IgD-negative memory B cell (primary cell): ENCODE results near the gene RBM12. TPM values are rescaled to one million over a fixed set of nuclear protein-coding genes. Genes with fewer than 3 reads are reported as not detected.
A peak's percentile ranks its signal among the peaks of the same experiment; 100 is the strongest.
"Not testable (repeated sequence)": the region's sequence is repeated elsewhere in the genome, so short reads cannot be mapped to it uniquely, and the experiment has no call there.

Experiments used
- H3K27ac Mint-ChIP-seq, 3 donors: one replicate each; pipeline ENCODE4 v1.8.0; 2020 to 2022; ENCODE audit warnings: mild to moderate bottlenecking in 3 of 3, mixed read lengths in 3 of 3, moderate library complexity in 1 of 3
- H3K27me3 Mint-ChIP-seq: one replicate; pipeline ENCODE4 v1.8.0; 2021; ENCODE audit warnings: mixed read lengths
- H3K36me3 Mint-ChIP-seq: one replicate; pipeline ENCODE4 v1.8.0; 2020; ENCODE audit warnings: mild to moderate bottlenecking, mixed read lengths
- H3K4me1 Mint-ChIP-seq, 3 donors: one replicate each; pipeline ENCODE4 v1.8.0; 2020 to 2022; ENCODE audit warnings: mixed read lengths in 3 of 3, mild to moderate bottlenecking in 1 of 3
- H3K4me3 Mint-ChIP-seq, 4 donors: one replicate each; pipeline ENCODE4 v1.8.0; 2020 to 2022; ENCODE audit warnings: mild to moderate bottlenecking in 4 of 4, mixed read lengths in 4 of 4, moderate library complexity in 3 of 4
- H3K9me3 Mint-ChIP-seq, 3 donors: one replicate each; pipeline ENCODE4 v1.8.0; 2020 to 2021; ENCODE audit warnings: mixed read lengths in 3 of 3, mild to moderate bottlenecking in 1 of 3
- polyA plus RNA-seq: library from polyadenylated mRNA; unstranded; fragments of 300-500 nt; fragmentation: Illumina TruSeq; gene quantifications from one replicate; pipeline ENCODE4 v1.2.3, GENCODE V29; 2021

The RBM12 gene, protein sequence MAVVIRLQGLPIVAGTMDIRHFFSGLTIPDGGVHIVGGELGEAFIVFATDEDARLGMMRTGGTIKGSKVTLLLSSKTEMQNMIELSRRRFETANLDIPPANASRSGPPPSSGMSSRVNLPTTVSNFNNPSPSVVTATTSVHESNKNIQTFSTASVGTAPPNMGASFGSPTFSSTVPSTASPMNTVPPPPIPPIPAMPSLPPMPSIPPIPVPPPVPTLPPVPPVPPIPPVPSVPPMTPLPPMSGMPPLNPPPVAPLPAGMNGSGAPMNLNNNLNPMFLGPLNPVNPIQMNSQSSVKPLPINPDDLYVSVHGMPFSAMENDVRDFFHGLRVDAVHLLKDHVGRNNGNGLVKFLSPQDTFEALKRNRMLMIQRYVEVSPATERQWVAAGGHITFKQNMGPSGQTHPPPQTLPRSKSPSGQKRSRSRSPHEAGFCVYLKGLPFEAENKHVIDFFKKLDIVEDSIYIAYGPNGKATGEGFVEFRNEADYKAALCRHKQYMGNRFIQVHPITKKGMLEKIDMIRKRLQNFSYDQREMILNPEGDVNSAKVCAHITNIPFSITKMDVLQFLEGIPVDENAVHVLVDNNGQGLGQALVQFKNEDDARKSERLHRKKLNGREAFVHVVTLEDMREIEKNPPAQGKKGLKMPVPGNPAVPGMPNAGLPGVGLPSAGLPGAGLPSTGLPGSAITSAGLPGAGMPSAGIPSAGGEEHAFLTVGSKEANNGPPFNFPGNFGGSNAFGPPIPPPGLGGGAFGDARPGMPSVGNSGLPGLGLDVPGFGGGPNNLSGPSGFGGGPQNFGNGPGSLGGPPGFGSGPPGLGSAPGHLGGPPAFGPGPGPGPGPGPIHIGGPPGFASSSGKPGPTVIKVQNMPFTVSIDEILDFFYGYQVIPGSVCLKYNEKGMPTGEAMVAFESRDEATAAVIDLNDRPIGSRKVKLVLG
- 36.9 TPM for polyA plus RNA-seq

DNA sequence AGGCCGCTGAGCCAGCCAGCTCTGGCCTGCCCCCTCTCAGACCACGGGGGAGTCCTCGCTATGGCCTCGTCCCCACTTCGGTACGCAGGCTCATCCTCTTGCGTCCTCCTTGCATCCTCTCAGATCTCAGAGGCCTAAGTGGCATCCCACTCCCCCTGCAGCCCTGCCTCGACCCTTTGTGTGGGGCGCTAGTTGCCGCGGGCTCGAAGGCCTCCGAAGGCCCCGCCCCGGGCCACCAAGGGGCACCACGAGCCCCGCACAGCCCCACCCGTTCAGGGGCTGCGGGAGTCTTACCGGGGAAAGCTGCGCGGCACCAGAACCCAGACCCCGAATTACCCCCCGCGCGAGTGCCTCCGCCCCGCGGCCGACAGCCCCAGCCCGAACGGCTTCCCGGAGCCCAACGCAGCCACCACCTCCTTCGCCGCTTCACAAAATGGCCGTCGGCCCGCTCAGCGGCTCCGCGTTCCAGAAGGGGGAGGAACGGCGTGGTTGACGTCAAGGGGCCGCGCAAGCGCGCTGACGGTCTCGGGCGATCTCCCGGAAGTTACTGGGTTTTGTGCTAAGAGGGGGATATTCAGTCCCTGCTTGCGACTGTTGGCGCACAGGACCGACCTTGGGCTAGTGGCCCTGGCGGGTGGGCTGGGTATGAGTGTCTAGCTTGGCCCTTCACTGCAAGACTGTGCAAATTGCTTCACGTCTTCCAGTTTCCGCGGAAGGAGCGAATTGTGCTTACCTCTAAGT, at the start of gene RBM12, which contains the start of gene CPNE1:
TSS of gene RBM12 (minus strand) at position 435 of the 741 bp plus-strand sequence. CDS start 9,578 bp downstream, outside the sequence.
TSS of gene CPNE1 (minus strand) at position 435 of the 741 bp plus-strand sequence. CDS start 31,977 bp downstream, outside the sequence.
- H3K4me3 Mint-ChIP-seq = peak within 1 kb of the TSS; percentile 89 to 98 (median 94)
- peak within 1 kb of the TSS; percentile 90 to 98 (median 98) for H3K27ac Mint-ChIP-seq
- no peaks in the 10 kb centered on the region for H3K9me3 Mint-ChIP-seq
- no peaks in the 10 kb centered on the region for H3K27me3 Mint-ChIP-seq
- H3K4me1 Mint-ChIP-seq = peaks cover 40 to 48% (median 41%) of the 10 kb centered on the region in 3 donors
- peaks cover 8% of the 10 kb centered on the region for H3K36me3 Mint-ChIP-seq

DNA sequence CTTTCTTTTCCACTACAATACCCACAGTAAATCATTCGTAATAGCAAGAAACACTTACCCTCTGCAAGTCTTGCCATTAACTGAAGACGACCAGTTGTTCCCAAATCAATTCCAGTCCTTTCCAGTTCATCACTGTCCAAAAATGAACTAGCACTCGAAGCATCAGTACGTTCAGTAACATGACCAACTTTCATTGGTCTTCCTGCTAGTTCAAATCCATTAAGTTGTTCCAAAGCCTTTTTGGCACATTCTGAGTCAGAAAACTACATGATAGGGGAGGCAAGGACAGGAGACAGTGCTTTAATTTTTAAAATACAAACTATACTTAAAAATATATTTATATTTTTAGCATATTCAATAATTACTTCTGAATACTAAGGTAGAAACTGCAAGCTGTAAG, 49.4 kb upstream of the RBM12 start:
- peak overlapping the region; percentile 53 to 78 (median 76) for H3K27ac Mint-ChIP-seq
- H3K9me3 Mint-ChIP-seq = no peaks in the 10 kb centered on the region
- no peaks in the 10 kb centered on the region for H3K36me3 Mint-ChIP-seq
- no peaks in the 10 kb centered on the region for H3K27me3 Mint-ChIP-seq
- peaks cover 18 to 46% (median 29%) of the 10 kb centered on the region in 3 donors for H3K4me1 Mint-ChIP-seq
- peak overlapping the region in 1 of 4 donors; percentile 41 for H3K4me3 Mint-ChIP-seq

DNA sequence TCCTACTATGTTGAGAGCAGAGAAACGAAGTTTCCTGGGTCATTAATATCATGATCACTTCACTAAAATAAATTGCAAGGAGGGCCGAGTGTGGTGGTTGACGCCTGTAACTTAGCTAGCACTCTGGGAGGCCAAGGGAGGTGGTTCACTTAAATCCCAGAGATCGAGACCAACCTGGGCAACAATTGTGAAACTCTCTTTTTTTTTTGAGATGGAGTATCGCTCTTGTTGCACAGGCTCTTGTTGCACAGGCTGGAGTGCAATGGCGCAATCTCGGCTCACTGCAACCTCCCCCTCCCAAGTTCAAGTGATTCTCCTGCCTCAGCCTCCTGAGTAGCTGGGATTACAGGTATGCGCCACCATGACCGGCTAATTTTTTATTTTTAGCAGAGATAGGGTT, 48.4 kb upstream of the RBM12 start:
- not testable (repeated sequence) for H3K9me3 Mint-ChIP-seq, H3K36me3 Mint-ChIP-seq, H3K27me3 Mint-ChIP-seq
- H3K27ac Mint-ChIP-seq = peak overlapping the region; percentile 26 to 78 (median 76)
- H3K4me1 Mint-ChIP-seq = peaks cover 20 to 50% (median 30%) of the 10 kb centered on the region in 3 donors
- H3K4me3 Mint-ChIP-seq = peak overlapping the region in 1 of 4 donors; percentile 43

DNA sequence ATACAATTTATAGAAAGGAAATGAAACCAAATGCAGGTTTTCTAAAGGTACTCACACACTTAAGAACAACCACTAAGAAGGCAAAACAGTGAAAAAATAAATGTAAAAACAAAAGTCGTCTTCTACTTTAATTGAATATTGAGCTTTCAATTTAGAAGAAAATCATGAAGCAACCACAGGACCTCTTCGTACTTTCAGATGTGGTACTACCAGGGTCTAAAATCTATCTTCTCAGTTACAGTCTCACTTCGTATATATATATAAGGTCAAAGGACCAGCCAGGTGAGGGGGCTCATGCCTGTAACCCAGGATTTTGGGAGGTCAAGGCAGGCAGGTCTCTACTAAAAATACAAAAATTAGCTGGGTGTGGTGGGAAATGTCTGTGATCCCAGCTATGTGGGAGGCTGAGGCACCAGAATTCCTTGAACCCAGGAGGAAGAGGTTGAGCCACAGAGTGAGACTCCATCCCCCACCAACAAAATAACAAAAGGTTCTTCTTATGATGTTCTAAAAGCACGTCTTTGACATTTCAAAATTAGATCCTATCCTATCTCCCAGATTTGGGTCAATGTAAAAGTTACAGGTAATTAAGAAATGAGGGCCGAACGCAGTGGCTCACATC, 47.0 kb upstream of the RBM12 start:
- peaks cover 20 to 45% (median 30%) of the 10 kb centered on the region in 3 donors for H3K4me1 Mint-ChIP-seq
- H3K27ac Mint-ChIP-seq = peak overlapping the region; percentile 67 to 90 (median 87)
- H3K27me3 Mint-ChIP-seq = no peaks in the 10 kb centered on the region
- H3K4me3 Mint-ChIP-seq = peak overlapping the region in 2 of 4 donors; percentile 11 to 33
- no peaks in the 10 kb centered on the region for H3K9me3 Mint-ChIP-seq
- no peaks in the 10 kb centered on the region for H3K36me3 Mint-ChIP-seq

DNA sequence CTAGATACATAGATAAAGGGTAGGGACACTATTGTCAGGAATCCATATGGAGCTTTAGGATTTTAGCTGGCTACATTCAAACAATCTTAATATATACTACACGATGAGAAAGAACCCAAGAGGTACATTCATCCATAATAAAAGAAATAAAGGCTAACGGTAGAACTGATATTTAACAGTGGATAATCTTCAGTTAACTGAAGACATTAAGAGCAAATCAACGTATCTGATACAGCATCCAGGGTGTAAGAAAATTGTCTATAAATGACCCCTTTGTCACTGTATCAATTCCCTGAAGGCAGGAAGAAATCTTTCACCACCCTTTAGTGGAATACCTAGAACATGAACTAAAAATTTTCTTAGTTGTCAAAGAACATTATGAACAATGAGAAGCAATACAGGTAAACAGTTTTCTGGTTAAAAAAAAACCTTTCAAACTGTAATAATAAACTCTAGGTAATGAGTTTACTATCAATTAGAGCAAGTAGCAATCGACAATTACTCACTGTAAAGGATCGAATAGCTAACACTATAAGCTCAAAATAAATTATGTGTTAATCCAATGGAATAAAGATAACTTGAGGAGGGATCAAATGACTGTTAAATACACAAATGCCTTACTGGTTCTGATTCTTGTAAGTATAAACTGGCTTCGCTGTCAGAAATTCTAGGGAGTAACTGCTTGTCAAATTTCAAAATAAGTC, 46.3 kb upstream of the RBM12 start:
- Mint-ChIP-seq H3K9me3 (no peaks in the 10 kb centered on the region), H3K27ac (peak overlapping the region; percentile 67 to 90 (median 87)), H3K4me1 (peaks cover 20 to 45% (median 28%) of the 10 kb centered on the region in 3 donors), H3K36me3 (no peaks in the 10 kb centered on the region), H3K27me3 (no peaks in the 10 kb centered on the region), H3K4me3 (peak overlapping the region in 2 of 4 donors; percentile 9 to 11)

DNA sequence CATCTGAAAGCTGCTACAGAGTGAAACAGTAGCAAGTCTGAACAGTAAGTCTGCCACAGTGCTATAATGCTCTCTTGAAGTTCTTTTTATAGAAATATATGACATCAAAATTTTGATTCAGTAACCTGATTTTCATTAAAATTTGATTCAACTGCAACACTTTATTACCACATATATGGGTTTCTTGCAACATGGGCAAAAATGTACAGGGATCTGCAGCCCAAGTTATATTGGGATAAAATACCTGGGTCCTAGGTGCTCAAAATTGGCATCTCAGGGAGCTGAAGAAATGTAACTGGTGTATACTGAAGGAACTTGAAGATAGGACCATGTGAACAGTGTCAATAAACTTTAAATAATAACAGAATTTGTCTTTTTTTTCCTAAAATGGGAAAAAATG, 45.3 kb upstream of the RBM12 start:
- Mint-ChIP-seq H3K4me3 (no peak overlapping the region), H3K27ac (peak overlapping the region in 1 of 3 donors; percentile 18), H3K4me1 (peaks cover 20 to 38% (median 25%) of the 10 kb centered on the region in 3 donors), H3K9me3 (no peaks in the 10 kb centered on the region), H3K27me3 (no peaks in the 10 kb centered on the region), H3K36me3 (no peaks in the 10 kb centered on the region)

DNA sequence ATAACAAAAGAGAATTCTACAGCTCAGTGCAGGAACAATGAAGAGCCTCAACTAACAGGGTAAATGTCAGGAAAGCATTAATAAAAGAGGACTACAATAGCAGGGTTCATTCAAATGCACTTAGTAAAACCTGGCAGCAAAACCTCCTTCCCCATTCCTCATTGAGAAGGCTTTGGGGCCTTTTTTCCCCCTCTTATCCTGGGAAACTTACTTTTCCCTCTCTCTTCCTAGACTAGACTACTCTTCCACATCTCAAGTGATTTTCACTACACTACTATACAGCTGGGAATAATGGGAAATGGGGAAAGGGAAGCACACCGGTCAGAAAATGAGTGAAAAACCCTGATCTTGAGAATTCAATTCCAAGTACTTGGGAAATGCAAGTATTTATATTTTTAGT, 44.6 kb upstream of the RBM12 start:
- no peaks in the 10 kb centered on the region for H3K36me3 Mint-ChIP-seq
- H3K4me1 Mint-ChIP-seq = peaks cover 20 to 34% (median 23%) of the 10 kb centered on the region in 3 donors
- no peaks in the 10 kb centered on the region for H3K9me3 Mint-ChIP-seq
- H3K27ac Mint-ChIP-seq = peak overlapping the region; percentile 16 to 81 (median 54)
- peak overlapping the region in 1 of 4 donors; percentile 41 for H3K4me3 Mint-ChIP-seq
- H3K27me3 Mint-ChIP-seq = no peaks in the 10 kb centered on the region

DNA sequence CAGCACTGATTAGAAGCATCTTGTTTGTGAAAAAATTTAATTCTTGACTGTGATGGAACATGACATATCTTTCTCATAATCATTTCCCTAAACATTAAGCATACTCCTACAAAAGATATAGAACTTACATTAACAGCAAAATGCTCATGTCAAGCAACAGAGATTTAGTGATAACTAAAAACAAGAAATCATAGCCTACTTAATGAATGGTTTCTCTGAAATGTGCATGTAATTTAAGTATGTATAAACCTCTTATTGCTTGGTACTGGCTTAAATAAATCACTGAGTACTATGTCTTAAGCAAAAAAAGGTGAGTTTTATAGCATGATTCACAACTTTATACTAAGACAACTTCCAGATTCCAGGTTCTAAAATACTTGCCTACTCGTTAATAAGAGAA, 43.8 kb upstream of the RBM12 start:
- Mint-ChIP-seq H3K27me3 (no peaks in the 10 kb centered on the region), H3K4me1 (peaks cover 16 to 34% (median 19%) of the 10 kb centered on the region in 3 donors), H3K27ac (no peak overlapping the region), H3K4me3 (no peak overlapping the region), H3K36me3 (no peaks in the 10 kb centered on the region), H3K9me3 (no peaks in the 10 kb centered on the region)

DNA sequence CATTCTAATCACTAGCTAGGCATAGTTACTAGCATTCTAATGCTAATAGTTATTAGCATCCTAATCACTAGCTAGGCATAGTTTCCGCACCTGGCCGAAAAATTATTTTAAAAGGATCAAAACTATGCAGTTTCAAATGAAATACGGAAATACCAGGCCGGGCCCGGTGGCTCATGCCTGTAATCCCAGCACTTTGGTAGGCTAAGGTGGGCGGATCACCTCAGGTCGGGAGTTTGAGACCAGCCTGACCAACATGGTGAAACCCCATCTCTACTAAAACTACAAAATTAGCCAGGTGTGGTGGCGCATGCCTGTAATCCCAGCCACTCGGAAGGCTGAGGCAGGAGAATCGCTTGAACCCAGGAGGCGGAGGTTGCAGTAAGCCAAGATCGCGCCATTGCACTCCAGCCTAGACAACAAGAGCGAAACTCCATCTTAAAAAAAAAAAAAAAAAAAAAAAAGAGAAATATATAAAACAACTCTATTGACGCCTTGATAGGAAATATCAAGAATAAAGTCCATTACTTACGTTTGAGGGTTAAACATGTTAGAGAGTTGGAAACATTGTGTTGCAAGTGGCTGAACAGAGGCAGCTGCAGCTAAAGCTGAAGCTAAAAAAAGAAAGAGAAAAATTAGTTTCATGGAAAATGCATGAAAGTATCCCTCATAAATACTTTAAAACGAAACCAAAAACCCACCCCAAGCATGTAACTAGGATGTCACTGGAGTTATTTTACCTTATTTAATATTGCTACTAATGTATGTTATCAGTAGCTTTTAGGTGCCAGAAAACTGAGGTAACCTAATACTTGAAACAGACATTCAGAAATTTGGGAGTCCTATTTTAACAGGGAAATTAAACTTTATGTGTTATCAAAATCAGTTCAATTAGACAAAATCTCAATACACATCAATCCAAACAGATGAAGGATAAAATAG, 42.2 kb upstream of the RBM12 start:
- H3K27ac Mint-ChIP-seq = peak overlapping the region in 1 of 3 donors; percentile 74
- H3K9me3 Mint-ChIP-seq, H3K4me3 Mint-ChIP-seq, H3K27me3 Mint-ChIP-seq, H3K36me3 Mint-ChIP-seq: not testable (repeated sequence)
- peaks cover 10 to 28% (median 18%) of the 10 kb centered on the region in 3 donors for H3K4me1 Mint-ChIP-seq

DNA sequence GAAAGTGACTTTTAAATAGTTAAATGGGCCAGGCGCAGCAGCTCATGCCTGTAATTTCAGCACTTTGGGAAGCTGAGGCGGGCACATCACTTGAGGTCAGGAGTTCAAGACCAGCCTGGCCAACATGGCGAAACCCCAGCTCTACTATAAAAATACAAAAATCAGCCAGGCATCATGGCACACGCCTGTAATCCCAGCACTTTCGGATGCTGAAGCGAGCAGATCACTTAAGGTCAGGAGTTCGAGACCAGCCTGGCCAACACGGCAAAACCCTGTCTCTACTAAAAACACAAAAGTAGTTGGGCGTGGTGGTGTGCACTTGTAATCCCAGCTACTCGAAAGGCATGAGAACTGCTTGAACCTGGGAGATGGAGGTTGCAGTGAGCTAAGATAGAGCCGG, 41.2 kb upstream of the RBM12 start:
- H3K4me1 Mint-ChIP-seq = peaks cover 7 to 23% (median 14%) of the 10 kb centered on the region in 3 donors
- H3K36me3 Mint-ChIP-seq, H3K27me3 Mint-ChIP-seq, H3K9me3 Mint-ChIP-seq: not testable (repeated sequence)
- peak overlapping the region in 1 of 4 donors; percentile 26 for H3K4me3 Mint-ChIP-seq
- H3K27ac Mint-ChIP-seq = peak overlapping the region in 2 of 3 donors; percentile 74 to 75

DNA sequence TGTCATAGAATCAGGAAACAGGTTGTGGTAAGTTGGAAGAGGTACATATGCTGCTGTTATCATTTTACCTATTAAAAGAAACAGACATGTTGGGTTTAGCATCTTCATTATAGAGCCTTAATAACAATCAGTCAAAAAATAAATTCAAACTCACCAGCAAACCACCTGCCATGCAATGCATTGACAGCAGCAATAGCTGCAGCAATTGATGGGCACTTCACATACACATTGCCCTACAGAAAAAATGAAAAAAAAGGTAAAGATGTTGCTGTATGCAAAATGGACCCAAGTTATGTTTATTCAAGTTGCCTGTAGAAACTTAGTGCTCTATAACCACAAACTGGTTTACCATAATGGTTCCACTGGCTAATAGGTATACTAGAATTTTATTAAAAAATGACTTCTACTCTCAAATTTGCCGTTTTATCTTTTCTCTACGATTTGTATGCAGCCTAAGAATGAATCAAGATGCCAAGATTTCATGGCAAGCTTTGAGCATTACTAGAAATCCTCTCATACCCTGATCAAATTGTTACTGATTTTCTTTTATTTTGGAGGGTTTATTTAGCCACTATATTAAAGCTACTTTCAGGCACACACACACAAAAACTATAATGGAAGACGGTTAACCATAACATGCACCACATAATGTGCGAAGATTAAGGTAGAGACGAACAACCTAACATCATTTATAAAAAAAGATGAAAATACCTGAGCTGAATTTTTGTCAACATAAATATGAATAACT, 40.0 kb upstream of the RBM12 start:
- Mint-ChIP-seq H3K36me3 (peaks cover 1% of the 10 kb centered on the region), H3K27ac (peak overlapping the region in 2 of 3 donors; percentile 55 to 86), H3K27me3 (no peaks in the 10 kb centered on the region), H3K4me3 (peak overlapping the region in 1 of 4 donors; percentile 95), H3K4me1 (peaks cover 7 to 18% (median 16%) of the 10 kb centered on the region in 3 donors), H3K9me3 (no peaks in the 10 kb centered on the region)
